Measurements from ENCODE around the gene RNF167. TPM values are rescaled to one million over a fixed set of nuclear protein-coding genes. Genes with fewer than 3 reads are reported as not detected.

RNF167 gene
- total and polyA plus RNA-seq, 2 of the 13 experiments (the other 11 are each of a cell fraction or from before 2014, with no cell fraction given), result 44.1 to 45.4 TPM

DNA sequence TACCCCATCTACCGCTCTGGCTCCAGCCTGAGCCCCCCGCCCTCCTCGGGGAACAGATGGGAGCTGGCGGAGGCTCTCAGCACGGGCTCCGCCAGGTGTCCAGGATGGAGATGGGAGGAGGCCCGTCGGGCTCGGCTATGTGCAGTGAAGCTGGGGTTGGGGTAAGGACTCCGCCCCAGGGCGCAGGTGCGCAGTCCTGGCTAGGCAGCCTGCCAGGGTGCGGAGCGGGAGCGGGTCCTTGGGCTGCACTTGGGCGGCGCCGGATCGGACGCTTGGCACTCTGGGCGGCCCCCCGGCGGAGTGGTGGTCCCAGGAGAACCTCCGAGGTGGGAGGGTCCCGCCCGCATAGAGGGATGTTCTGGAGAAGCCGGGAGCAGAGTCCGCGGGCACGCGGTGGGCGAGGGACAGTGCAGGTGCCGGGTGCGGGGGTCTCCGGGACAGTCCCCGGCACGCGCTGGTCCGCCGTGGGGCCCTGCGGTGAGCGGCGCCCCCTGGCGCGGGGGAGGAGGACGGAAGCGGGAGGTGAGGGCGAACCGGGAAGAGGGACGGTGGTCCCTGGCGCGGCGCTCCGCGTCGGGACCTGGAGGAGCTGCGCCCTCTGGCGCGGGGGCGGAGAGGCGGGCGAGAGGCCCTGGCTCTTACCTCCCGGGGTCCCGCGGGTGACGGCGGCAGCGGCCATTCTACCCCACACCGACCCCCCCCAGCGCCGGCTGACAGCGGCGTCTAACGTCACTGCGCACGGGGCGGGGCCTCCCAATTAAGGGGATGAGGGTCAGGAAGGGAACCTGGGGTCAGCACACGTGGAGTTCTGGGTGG, 47.1 kb downstream of the RNF167 start, which contains the start of gene CAMTA2 (continued):
- TF ChIP-seq, protein P1, sequence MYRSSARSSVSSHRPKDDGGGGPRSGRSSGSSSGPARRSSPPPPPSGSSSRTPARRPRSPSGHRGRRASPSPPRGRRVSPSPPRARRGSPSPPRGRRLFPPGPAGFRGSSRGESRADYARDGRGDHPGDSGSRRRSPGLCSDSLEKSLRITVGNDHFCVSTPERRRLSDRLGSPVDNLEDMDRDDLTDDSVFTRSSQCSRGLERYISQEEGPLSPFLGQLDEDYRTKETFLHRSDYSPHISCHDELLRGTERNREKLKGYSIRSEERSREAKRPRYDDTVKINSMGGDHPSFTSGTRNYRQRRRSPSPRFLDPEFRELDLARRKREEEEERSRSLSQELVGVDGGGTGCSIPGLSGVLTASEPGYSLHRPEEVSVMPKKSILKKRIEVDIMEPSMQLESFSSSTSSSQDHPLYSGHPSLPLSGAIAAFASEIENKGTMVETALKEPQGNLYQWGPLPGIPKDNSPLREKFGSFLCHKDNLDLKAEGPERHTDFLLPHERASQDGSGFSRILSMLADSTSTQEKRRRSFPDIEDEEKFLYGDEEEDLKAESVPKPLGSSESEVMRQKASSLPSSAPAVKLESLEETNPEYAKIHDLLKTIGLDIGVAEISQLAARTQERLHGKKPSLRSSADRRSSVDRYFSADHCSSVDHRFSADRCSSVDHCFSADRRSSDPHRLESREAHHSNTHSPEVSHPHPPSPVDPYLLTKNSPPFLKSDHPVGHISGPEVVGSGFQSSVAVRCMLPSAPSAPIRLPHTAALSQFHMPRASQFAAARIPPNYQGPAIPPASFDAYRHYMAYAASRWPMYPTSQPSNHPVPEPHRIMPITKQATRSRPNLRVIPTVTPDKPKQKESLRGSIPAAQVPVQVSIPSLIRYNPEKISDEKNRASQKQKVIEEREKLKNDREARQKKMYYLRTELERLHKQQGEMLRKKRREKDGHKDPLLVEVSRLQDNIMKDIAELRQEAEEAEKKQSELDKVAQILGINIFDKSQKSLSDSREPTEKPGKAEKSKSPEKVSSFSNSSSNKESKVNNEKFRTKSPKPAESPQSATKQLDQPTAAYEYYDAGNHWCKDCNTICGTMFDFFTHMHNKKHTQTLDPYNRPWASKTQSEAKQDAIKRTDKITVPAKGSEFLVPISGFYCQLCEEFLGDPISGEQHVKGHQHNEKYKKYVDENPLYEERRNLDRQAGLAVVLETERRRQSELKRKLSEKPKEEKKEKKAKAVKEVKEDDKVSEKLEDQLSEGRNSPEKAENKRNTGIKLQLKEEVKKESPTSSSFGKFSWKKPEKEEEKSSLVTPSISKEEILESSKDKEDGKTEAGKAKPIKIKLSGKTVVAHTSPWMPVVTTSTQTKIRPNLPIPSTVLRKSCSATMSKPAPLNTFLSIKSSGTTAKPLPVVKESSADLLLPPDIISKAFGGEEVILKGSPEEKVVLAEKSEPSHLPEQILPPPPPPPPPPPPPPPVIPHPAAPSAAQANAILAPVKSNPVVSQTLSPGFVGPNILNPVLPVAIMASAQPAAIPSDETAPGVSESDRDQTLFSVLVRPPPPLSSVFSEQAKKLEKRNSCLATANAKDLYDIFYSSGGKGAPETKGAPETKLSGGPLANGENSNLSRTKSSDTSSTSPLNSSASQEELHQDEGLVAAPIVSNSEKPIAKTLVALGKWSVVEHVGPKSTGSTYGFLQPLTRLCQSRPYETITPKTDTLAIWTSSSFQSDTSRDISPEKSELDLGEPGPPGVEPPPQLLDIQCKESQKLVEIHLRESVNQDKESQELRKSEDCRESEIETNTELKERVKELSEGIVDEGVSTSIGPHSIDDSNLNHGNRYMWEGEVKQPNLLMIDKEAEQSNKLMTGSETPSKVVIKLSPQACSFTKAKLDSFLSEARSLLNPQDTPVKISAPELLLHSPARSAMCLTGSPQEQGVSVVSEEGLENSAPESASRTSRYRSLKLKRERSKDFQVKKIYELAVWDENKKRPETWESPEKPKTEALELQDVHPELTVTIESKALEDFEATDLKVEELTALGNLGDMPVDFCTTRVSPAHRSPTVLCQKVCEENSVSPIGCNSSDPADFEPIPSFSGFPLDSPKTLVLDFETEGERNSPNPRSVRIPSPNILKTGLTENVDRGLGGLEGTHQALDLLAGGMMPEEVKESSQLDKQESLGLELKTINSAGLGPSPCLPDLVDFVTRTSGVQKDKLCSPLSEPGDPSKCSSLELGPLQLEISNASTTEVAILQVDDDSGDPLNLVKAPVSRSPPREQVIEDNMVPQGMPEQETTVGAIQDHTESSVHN (CRISPR knock-in tag; IDR thresholded peaks at IDR 0.05), result no peak
- no peak for TF ChIP-seq ZNF354B (CRISPR knock-in tag; IDR thresholded peaks at IDR 0.05)
- TF ChIP-seq, protein P2, sequence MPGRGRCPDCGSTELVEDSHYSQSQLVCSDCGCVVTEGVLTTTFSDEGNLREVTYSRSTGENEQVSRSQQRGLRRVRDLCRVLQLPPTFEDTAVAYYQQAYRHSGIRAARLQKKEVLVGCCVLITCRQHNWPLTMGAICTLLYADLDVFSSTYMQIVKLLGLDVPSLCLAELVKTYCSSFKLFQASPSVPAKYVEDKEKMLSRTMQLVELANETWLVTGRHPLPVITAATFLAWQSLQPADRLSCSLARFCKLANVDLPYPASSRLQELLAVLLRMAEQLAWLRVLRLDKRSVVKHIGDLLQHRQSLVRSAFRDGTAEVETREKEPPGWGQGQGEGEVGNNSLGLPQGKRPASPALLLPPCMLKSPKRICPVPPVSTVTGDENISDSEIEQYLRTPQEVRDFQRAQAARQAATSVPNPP (CRISPR knock-in tag; IDR thresholded peaks at IDR 0.05), result 0 out of 2 replicates have a peak, but pooled peaks have one; percentile 22
- no peak for TF ChIP-seq SMAD1 (CRISPR knock-in tag; IDR thresholded peaks at IDR 0.05; ENCODE audit: borderline replicate concordance, low read depth)
- TF ChIP-seq KLF6 (CRISPR knock-in tag; IDR thresholded peaks at IDR 0.05), result peak; percentile 53; the same call in 1 of the 2 replicates
- TF ChIP-seq ERF (CRISPR knock-in tag; IDR thresholded peaks at IDR 0.05), result peak; percentile 81
- no peak for TF ChIP-seq DPF2 (CRISPR knock-in tag; IDR thresholded peaks at IDR 0.05; ENCODE audit: borderline replicate concordance, low read depth)
- TF ChIP-seq, protein P3, sequence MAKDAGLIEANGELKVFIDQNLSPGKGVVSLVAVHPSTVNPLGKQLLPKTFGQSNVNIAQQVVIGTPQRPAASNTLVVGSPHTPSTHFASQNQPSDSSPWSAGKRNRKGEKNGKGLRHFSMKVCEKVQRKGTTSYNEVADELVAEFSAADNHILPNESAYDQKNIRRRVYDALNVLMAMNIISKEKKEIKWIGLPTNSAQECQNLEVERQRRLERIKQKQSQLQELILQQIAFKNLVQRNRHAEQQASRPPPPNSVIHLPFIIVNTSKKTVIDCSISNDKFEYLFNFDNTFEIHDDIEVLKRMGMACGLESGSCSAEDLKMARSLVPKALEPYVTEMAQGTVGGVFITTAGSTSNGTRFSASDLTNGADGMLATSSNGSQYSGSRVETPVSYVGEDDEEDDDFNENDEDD (CRISPR knock-in tag; IDR thresholded peaks at IDR 0.05; ENCODE audit: borderline replicate concordance), result peak; percentile 83; the same call in 1 of the 2 replicates
- TF ChIP-seq HNRNPL (IDR thresholded peaks at IDR 0.05; ENCODE audit: low read depth, low read length), result 0 out of 2 replicates have a peak, but pooled peaks have one; percentile 36
- no peak for TF ChIP-seq ZNF160 (CRISPR knock-in tag; IDR thresholded peaks at IDR 0.05)
- TF ChIP-seq, protein P4, sequence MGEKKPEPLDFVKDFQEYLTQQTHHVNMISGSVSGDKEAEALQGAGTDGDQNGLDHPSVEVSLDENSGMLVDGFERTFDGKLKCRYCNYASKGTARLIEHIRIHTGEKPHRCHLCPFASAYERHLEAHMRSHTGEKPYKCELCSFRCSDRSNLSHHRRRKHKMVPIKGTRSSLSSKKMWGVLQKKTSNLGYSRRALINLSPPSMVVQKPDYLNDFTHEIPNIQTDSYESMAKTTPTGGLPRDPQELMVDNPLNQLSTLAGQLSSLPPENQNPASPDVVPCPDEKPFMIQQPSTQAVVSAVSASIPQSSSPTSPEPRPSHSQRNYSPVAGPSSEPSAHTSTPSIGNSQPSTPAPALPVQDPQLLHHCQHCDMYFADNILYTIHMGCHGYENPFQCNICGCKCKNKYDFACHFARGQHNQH (CRISPR knock-in tag; IDR thresholded peaks at IDR 0.05), result peak; percentile 39; the same call in 1 of the 2 replicates
- no peak for TF ChIP-seq THAP9 (CRISPR knock-in tag; IDR thresholded peaks at IDR 0.05; ENCODE audit: borderline replicate concordance)
- no peak for TF ChIP-seq MBD4 (IDR thresholded peaks at IDR 0.05; ENCODE audit: borderline replicate concordance, low read length)

Data from HepG2 (cell line).